ENCODE results near the gene CFAP53. TPM values are rescaled to one million over a fixed set of nuclear protein-coding genes. Genes with fewer than 3 reads are reported as not detected.

CFAP53 gene
- total and polyA plus RNA-seq, 5 donors from 2014 or later, result 0.27 to 0.35 TPM; not detected in 3

- DNase-seq, result no peak
- H3K27me3 Mint-ChIP-seq, result peaks cover 48% of the 10 kb centered on the region
- H3K4me1 Mint-ChIP-seq, result peaks cover 0 to 4% (median 0%) of the 10 kb centered on the region in 4 donors
- no peak overlapping the region for H3K27ac Mint-ChIP-seq
- Histone ChIP-seq H3K4me1 (ENCODE audit: control insufficient read depth, insufficient read depth, low read length, poor library complexity, severe bottlenecking) (no peaks in the 10 kb centered on the region), H3K36me3 (ENCODE audit: control insufficient read depth, insufficient read depth, low read length) (no peaks in the 10 kb centered on the region), H3K27ac (ENCODE audit: insufficient read depth, low read length, poor library complexity, severe bottlenecking) (no peak overlapping the region), H3K27me3 (ENCODE audit: control insufficient read depth, insufficient read depth, low read length) (peaks cover 20% of the 10 kb centered on the region), H3K9me3 (ENCODE audit: control insufficient read depth in 2 of 2, low read length in 2 of 2) (no peaks in the 10 kb centered on the region), H3K4me3 (ENCODE audit: low read depth, low read length) (no peak overlapping the region)
- no peak overlapping the region for H3K4me3 Mint-ChIP-seq
- no peaks in the 10 kb centered on the region for H3K36me3 Mint-ChIP-seq
- no peaks in the 10 kb centered on the region for H3K9me3 Mint-ChIP-seq
- no peak for ATAC-seq (ENCODE audit: low read depth in 2 of 2)
Measured at GRCh38 chr18:50188652-50189051, 77.6 kb downstream of the CFAP53 start.

- Histone ChIP-seq H3K36me3 (ENCODE audit: control insufficient read depth, insufficient read depth, low read length) (no peaks in the 10 kb centered on the region), H3K27me3 (ENCODE audit: control insufficient read depth, insufficient read depth, low read length) (peaks cover 18% of the 10 kb centered on the region), H3K4me3 (ENCODE audit: low read depth, low read length) (no peak overlapping the region), H3K27ac (ENCODE audit: insufficient read depth, low read length, poor library complexity, severe bottlenecking) (no peak overlapping the region), H3K9me3 (ENCODE audit: control insufficient read depth in 2 of 2, low read length in 2 of 2) (no peaks in the 10 kb centered on the region), H3K4me1 (ENCODE audit: control insufficient read depth, insufficient read depth, low read length, poor library complexity, severe bottlenecking) (no peaks in the 10 kb centered on the region)
- peaks cover 43% of the 10 kb centered on the region for H3K27me3 Mint-ChIP-seq
- H3K27ac Mint-ChIP-seq, result peak overlapping the region in 1 of 3 donors; percentile 40
- H3K4me3 Mint-ChIP-seq, result no peak overlapping the region
- no peaks in the 10 kb centered on the region for H3K9me3 Mint-ChIP-seq
- H3K36me3 Mint-ChIP-seq, result no peaks in the 10 kb centered on the region
- no peak for ATAC-seq (ENCODE audit: low read depth in 2 of 2)
- H3K4me1 Mint-ChIP-seq, result no peaks in the 10 kb centered on the region
- no peak for DNase-seq
Measured at GRCh38 chr18:50187659-50188058, 78.6 kb downstream of the CFAP53 start.

GRCh38 chr18:50186385-50186784 lies 79.9 kb downstream of the CFAP53 start:
- H3K9me3 ChIP-seq (ENCODE audit: control insufficient read depth in 2 of 2, low read length in 2 of 2), result no peaks in the 10 kb centered on the region
- ATAC-seq (ENCODE audit: low read depth in 2 of 2) (no peak), DNase-seq (no peak)
- H3K4me1 ChIP-seq (ENCODE audit: control insufficient read depth, insufficient read depth, low read length, poor library complexity, severe bottlenecking), result no peaks in the 10 kb centered on the region
- H3K36me3 Mint-ChIP-seq, result no peaks in the 10 kb centered on the region
- peaks cover 35% of the 10 kb centered on the region for H3K27me3 Mint-ChIP-seq
- H3K27ac Mint-ChIP-seq, result no peak overlapping the region
- H3K4me3 ChIP-seq (ENCODE audit: low read depth, low read length), result no peak overlapping the region
- no peak overlapping the region for H3K27ac ChIP-seq (ENCODE audit: insufficient read depth, low read length, poor library complexity, severe bottlenecking)
- no peaks in the 10 kb centered on the region for H3K36me3 ChIP-seq (ENCODE audit: control insufficient read depth, insufficient read depth, low read length)
- no peaks in the 10 kb centered on the region for H3K4me1 Mint-ChIP-seq
- H3K4me3 Mint-ChIP-seq, result no peak overlapping the region
- H3K27me3 ChIP-seq (ENCODE audit: control insufficient read depth, insufficient read depth, low read length), result peaks cover 10% of the 10 kb centered on the region
- H3K9me3 Mint-ChIP-seq, result no peaks in the 10 kb centered on the region

- no peaks in the 10 kb centered on the region for H3K4me1 ChIP-seq (ENCODE audit: control insufficient read depth, insufficient read depth, low read length, poor library complexity, severe bottlenecking)
- no peak overlapping the region for H3K4me3 Mint-ChIP-seq
- no peaks in the 10 kb centered on the region for H3K4me1 Mint-ChIP-seq
- peaks cover 7% of the 10 kb centered on the region for H3K27me3 ChIP-seq (ENCODE audit: control insufficient read depth, insufficient read depth, low read length)
- no peak for ATAC-seq (ENCODE audit: low read depth in 2 of 2)
- H3K4me3 ChIP-seq (ENCODE audit: low read depth, low read length), result no peak overlapping the region
- no peaks in the 10 kb centered on the region for H3K9me3 Mint-ChIP-seq
- no peaks in the 10 kb centered on the region for H3K9me3 ChIP-seq (ENCODE audit: control insufficient read depth in 2 of 2, low read length in 2 of 2)
- no peaks in the 10 kb centered on the region for H3K36me3 Mint-ChIP-seq
- no peak overlapping the region for H3K27ac ChIP-seq (ENCODE audit: insufficient read depth, low read length, poor library complexity, severe bottlenecking)
- no peak for DNase-seq
- peaks cover 25% of the 10 kb centered on the region for H3K27me3 Mint-ChIP-seq
- no peak overlapping the region for H3K27ac Mint-ChIP-seq
- H3K36me3 ChIP-seq (ENCODE audit: control insufficient read depth, insufficient read depth, low read length), result no peaks in the 10 kb centered on the region
Measured at GRCh38 chr18:50183556-50183955, 82.7 kb downstream of the CFAP53 start.

- no peak overlapping the region for H3K4me3 Mint-ChIP-seq
- Histone ChIP-seq H3K27ac (ENCODE audit: insufficient read depth, low read length, poor library complexity, severe bottlenecking) (no peak overlapping the region), H3K4me3 (ENCODE audit: low read depth, low read length) (no peak overlapping the region), H3K9me3 (ENCODE audit: control insufficient read depth in 2 of 2, low read length in 2 of 2) (no peaks in the 10 kb centered on the region), H3K36me3 (ENCODE audit: control insufficient read depth, insufficient read depth, low read length) (no peaks in the 10 kb centered on the region), H3K27me3 (ENCODE audit: control insufficient read depth, insufficient read depth, low read length) (peaks cover 7% of the 10 kb centered on the region), H3K4me1 (ENCODE audit: control insufficient read depth, insufficient read depth, low read length, poor library complexity, severe bottlenecking) (no peaks in the 10 kb centered on the region)
- no peak for ATAC-seq (ENCODE audit: low read depth in 2 of 2)
- H3K4me1 Mint-ChIP-seq, result no peaks in the 10 kb centered on the region
- H3K9me3 Mint-ChIP-seq, result no peaks in the 10 kb centered on the region
- H3K36me3 Mint-ChIP-seq, result no peaks in the 10 kb centered on the region
- H3K27me3 Mint-ChIP-seq, result peaks cover 25% of the 10 kb centered on the region
- DNase-seq, result no peak
- no peak overlapping the region for H3K27ac Mint-ChIP-seq
Measured at GRCh38 chr18:50182511-50182910, 83.8 kb downstream of the CFAP53 start.

- H3K4me1 ChIP-seq (ENCODE audit: control insufficient read depth, insufficient read depth, low read length, poor library complexity, severe bottlenecking), result no peaks in the 10 kb centered on the region
- DNase-seq (no peak), ATAC-seq (ENCODE audit: low read depth in 2 of 2) (no peak)
- Mint-ChIP-seq H3K27ac (no peak overlapping the region), H3K9me3 (no peaks in the 10 kb centered on the region), H3K4me1 (no peaks in the 10 kb centered on the region), H3K27me3 (peaks cover 20% of the 10 kb centered on the region), H3K36me3 (no peaks in the 10 kb centered on the region), H3K4me3 (no peak overlapping the region)
- peaks cover 7% of the 10 kb centered on the region for H3K27me3 ChIP-seq (ENCODE audit: control insufficient read depth, insufficient read depth, low read length)
- no peaks in the 10 kb centered on the region for H3K36me3 ChIP-seq (ENCODE audit: control insufficient read depth, insufficient read depth, low read length)
- no peaks in the 10 kb centered on the region for H3K9me3 ChIP-seq (ENCODE audit: control insufficient read depth in 2 of 2, low read length in 2 of 2)
- H3K27ac ChIP-seq (ENCODE audit: insufficient read depth, low read length, poor library complexity, severe bottlenecking), result no peak overlapping the region
- H3K4me3 ChIP-seq (ENCODE audit: low read depth, low read length), result no peak overlapping the region
Measured at GRCh38 chr18:50181590-50181989, 84.7 kb downstream of the CFAP53 start.

GRCh38 chr18:50179465-50179864 lies 86.8 kb downstream of the CFAP53 start:
- no peak for ATAC-seq (ENCODE audit: low read depth in 2 of 2)
- no peak overlapping the region for H3K27ac Mint-ChIP-seq

GRCh38 chr18:50177294-50177992 lies 88.9 kb downstream of the CFAP53 start:
- Histone ChIP-seq H3K4me3 (ENCODE audit: low read depth, low read length) (no peak overlapping the region), H3K4me1 (ENCODE audit: control insufficient read depth, insufficient read depth, low read length, poor library complexity, severe bottlenecking) (no peaks in the 10 kb centered on the region), H3K9me3 (ENCODE audit: control insufficient read depth in 2 of 2, low read length in 2 of 2) (no peaks in the 10 kb centered on the region), H3K27ac (ENCODE audit: insufficient read depth, low read length, poor library complexity, severe bottlenecking) (no peak overlapping the region), H3K36me3 (ENCODE audit: control insufficient read depth, insufficient read depth, low read length) (no peaks in the 10 kb centered on the region), H3K27me3 (ENCODE audit: control insufficient read depth, insufficient read depth, low read length) (peaks cover 2% of the 10 kb centered on the region)
- H3K27ac Mint-ChIP-seq, result no peak overlapping the region
- H3K4me3 Mint-ChIP-seq, result no peak overlapping the region
- no peaks in the 10 kb centered on the region for H3K4me1 Mint-ChIP-seq
- H3K27me3 Mint-ChIP-seq, result peaks cover 20% of the 10 kb centered on the region
- H3K36me3 Mint-ChIP-seq, result no peaks in the 10 kb centered on the region
- ATAC-seq (ENCODE audit: low read depth in 2 of 2) (no peak), DNase-seq (no peak)
- peaks cover 0 to 1% (median 0%) of the 10 kb centered on the region in 7 donors for H3K9me3 Mint-ChIP-seq

More at GRCh38 chr18:50179465-50179864, 86.8 kb downstream of the CFAP53 start:
- H3K27ac ChIP-seq (ENCODE audit: insufficient read depth, low read length, poor library complexity, severe bottlenecking), result no peak overlapping the region
- DNase-seq, result no peak
- H3K4me3 ChIP-seq (ENCODE audit: low read depth, low read length), result no peak overlapping the region
- Mint-ChIP-seq H3K4me1 (no peaks in the 10 kb centered on the region), H3K4me3 (no peak overlapping the region), H3K27me3 (peaks cover 24% of the 10 kb centered on the region), H3K36me3 (no peaks in the 10 kb centered on the region), H3K9me3 (no peaks in the 10 kb centered on the region)
- no peaks in the 10 kb centered on the region for H3K4me1 ChIP-seq (ENCODE audit: control insufficient read depth, insufficient read depth, low read length, poor library complexity, severe bottlenecking)
- peaks cover 2% of the 10 kb centered on the region for H3K27me3 ChIP-seq (ENCODE audit: control insufficient read depth, insufficient read depth, low read length)
- H3K36me3 ChIP-seq (ENCODE audit: control insufficient read depth, insufficient read depth, low read length), result no peaks in the 10 kb centered on the region
- no peaks in the 10 kb centered on the region for H3K9me3 ChIP-seq (ENCODE audit: control insufficient read depth in 2 of 2, low read length in 2 of 2)
